ENCODE measurements around the gene SECISBP2L. TPM values are rescaled to one million over a fixed set of nuclear protein-coding genes. Genes with fewer than 3 reads are reported as not detected.
"Not testable (repeated sequence)": the region's sequence is repeated elsewhere in the genome, so short reads cannot be mapped to it uniquely, and the experiment has no call there.

SECISBP2L gene, protein sequence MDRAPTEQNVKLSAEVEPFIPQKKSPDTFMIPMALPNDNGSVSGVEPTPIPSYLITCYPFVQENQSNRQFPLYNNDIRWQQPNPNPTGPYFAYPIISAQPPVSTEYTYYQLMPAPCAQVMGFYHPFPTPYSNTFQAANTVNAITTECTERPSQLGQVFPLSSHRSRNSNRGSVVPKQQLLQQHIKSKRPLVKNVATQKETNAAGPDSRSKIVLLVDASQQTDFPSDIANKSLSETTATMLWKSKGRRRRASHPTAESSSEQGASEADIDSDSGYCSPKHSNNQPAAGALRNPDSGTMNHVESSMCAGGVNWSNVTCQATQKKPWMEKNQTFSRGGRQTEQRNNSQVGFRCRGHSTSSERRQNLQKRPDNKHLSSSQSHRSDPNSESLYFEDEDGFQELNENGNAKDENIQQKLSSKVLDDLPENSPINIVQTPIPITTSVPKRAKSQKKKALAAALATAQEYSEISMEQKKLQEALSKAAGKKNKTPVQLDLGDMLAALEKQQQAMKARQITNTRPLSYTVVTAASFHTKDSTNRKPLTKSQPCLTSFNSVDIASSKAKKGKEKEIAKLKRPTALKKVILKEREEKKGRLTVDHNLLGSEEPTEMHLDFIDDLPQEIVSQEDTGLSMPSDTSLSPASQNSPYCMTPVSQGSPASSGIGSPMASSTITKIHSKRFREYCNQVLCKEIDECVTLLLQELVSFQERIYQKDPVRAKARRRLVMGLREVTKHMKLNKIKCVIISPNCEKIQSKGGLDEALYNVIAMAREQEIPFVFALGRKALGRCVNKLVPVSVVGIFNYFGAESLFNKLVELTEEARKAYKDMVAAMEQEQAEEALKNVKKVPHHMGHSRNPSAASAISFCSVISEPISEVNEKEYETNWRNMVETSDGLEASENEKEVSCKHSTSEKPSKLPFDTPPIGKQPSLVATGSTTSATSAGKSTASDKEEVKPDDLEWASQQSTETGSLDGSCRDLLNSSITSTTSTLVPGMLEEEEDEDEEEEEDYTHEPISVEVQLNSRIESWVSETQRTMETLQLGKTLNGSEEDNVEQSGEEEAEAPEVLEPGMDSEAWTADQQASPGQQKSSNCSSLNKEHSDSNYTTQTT
- total RNA-seq: 95.8 TPM

GRCh38 chr15:49046220-49047102 lies at the start of gene SECISBP2L:
Gene SECISBP2L, minus strand, starts transcription at chr15:49046446. Its CDS starts 147 bp downstream, at chr15:49046299.
- peak; percentile 86 to 89 for DNase-seq (ENCODE audit: low spot score in 2 of 2)
- FAIRE-seq: no peak

- FAIRE-seq (no peak), DNase-seq (ENCODE audit: low spot score in 2 of 2) (no peak)
Observed at GRCh38 chr15:49094923-49095322, 48.7 kb upstream of the SECISBP2L start.

- FAIRE-seq (no peak), DNase-seq (ENCODE audit: low spot score in 2 of 2) (no peak)
Observed at GRCh38 chr15:49093252-49094105, 47.2 kb upstream of the SECISBP2L start.

GRCh38 chr15:49088996-49089395 lies 42.8 kb upstream of the SECISBP2L start:
- FAIRE-seq (no peak), DNase-seq (ENCODE audit: low spot score in 2 of 2) (no peak)

DNA sequence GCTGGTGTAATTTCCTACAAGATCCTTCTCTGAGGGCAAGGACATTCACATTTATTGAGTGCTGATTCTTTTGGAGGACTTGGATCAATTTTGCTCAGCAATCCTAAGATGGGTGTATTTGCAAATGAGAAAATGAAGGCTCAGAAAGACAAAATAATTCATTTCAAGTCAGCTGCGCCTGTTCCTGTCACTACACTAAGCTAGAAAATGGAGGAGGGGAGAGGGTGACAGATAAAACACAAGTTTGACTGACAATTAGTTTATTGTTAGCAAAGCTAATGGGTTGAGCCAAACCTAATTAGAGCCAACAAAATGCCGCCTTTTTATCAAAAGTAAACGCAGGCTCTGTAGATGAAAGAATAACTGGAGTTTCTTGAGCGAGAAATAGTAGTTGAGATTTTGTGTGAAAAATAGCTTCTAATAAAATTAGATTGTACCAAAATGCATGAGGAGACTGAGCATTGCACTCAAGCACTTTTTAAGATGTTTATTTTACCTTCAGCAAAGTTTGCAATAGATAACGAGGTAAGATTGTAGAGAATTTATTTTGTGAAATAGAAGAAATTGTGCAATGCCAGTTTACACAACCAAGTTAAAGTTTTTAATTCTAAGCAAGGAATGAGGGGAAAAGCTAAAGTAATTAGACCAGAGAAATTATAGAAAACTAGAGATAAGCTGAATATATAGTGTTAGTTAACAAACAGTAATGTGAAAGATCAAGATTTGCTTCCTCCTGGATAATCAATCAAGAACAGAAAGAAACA lies 39.6 kb upstream of the SECISBP2L start:
- FAIRE-seq: no peak
- no peak for DNase-seq (ENCODE audit: low spot score in 2 of 2)

DNA sequence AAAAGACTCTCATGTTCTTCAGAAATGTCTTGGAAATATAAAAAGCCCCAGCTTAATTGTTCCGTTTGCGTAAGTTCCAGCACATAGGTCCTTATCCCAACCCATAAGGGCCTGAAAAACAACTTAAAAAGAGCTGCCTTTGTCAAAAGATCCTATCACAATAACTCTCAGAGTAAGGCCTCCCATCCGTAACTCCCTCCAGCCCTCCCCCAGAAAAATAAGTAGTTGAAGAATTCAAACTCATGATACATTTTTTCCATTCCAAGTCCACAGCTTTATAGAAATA lies 38.0 kb upstream of the SECISBP2L start:
- FAIRE-seq (no peak), DNase-seq (ENCODE audit: low spot score in 2 of 2) (no peak)

- DNase-seq (ENCODE audit: low spot score in 2 of 2) (no peak), FAIRE-seq (no peak)
Observed at GRCh38 chr15:49083401-49084284, 37.4 kb upstream of the SECISBP2L start.

DNA sequence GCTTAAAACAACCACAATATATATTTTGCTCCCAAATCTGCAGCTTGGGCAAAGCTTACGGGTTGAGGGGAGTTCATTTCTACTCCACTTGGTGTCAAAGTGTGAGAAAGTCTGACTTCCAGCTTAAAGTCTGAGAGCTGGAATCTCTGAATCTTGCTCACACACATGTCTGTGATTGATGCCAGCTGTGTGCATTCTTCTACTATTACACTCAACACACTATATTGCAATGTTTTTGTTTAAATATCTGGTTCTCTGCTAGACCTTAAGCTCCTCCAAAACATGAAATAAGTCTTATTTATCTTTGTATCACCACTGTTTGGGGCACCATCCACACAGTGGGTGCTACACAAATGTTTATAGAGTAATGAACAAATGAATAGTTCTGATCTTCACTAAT lies 36.7 kb upstream of the SECISBP2L start:
- no peak for FAIRE-seq

GRCh38 chr15:49079340-49080039 lies 33.2 kb upstream of the SECISBP2L start:
- no peak for DNase-seq (ENCODE audit: low spot score in 2 of 2)
- FAIRE-seq: no peak

More for the DNA sequence above, 36.7 kb upstream of the SECISBP2L start:
- no peak for DNase-seq (ENCODE audit: low spot score in 2 of 2)

GRCh38 chr15:49075881-49076280 lies 29.6 kb upstream of the SECISBP2L start:
- FAIRE-seq (no peak), DNase-seq (ENCODE audit: low spot score in 2 of 2) (no peak)

- FAIRE-seq; DNase-seq (ENCODE audit: low spot score in 2 of 2): not testable (repeated sequence)
Observed at GRCh38 chr15:49074589-49075287, 28.5 kb upstream of the SECISBP2L start.

GRCh38 chr15:49066372-49066771 lies 20.1 kb upstream of the SECISBP2L start:
- no peak for DNase-seq (ENCODE audit: low spot score in 2 of 2)
- FAIRE-seq: no peak

DNA sequence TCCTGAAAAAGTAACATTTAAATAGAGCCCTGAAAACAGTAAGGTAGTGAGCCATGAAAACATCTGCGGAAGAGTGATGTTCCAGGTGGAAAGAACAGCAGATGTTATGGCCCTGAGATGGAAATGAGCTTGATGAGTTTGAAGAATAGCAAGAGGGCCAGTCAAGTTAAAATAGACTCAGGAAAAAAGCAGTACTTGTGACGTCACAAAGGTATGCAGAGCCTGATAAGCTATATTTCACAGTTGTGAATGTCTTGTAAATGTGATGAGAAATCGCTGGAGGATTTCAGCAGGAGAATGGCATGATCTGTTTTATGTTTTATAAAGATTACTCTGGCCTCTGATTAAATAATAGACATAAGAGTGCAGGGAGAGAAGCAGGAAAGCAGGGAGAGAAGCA lies 18.6 kb upstream of the SECISBP2L start:
- no peak for DNase-seq (ENCODE audit: low spot score in 2 of 2)
- FAIRE-seq: no peak

DNA sequence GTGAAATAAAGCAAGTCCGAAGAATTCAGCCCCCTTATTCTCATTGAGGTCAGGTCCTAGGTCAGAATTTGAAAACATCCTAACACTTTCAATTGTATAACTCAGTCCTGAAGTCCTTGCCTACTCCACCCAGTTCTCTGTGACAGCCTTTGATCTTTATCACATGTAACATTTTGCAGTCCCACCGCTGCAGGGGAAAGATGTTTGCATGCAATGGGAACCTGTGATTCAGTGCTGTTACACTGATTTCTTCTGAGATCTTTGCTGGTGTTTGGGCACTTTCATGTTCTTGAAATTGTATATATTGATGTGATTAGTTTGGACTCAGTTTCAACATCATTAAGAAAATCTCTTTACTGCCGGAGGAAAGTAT lies 18.0 kb upstream of the SECISBP2L start:
- no peak for DNase-seq (ENCODE audit: low spot score in 2 of 2)

DNA sequence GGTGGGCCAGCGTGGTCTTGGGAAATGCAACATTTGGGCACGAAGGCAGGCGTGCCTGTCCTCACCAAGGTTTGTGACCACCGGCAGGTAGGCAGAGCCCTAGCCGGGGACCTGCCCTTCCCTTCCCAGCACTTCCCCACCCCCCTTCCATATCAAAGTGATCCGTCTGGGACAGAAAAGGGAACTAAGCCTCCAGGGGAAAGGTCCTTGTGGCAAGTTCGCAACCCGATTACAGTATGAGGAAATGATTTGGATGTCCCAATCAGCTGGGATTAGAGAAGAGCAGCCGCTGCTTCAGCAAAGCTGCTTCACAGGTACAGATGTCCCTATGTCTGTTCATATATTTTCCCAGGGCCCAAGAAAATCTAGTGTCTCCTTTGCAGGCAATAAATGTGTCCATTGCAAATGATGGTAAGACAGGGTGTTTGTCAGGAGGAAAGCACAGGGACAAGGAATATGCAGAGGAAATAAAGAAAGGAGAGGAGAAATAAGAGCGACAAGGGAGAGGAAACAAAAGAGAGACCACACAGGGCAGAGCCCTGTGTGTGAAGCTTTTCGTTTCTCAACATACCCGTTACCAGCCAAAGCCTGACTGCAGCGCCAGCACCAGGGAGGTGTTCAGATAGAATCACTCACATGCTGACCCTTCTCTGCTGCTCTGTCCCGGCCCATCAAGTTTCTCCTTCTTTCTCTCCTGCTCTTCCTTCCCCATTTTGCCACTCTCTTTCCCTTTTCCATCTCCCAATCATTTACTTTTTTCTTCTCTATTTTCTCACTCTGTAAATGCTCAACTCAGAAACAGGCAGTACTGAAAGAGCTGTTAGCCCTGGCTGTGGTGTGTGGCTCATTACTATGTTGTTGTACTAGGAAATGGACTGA lies 17.4 kb upstream of the SECISBP2L start:
- DNase-seq (ENCODE audit: low spot score in 2 of 2): no peak
- no peak for FAIRE-seq

More for the DNA sequence above, 18.0 kb upstream of the SECISBP2L start:
- FAIRE-seq: no peak
